AG10803 (cell line): ENCODE measurements around the gene HTT.

Source experiments
- DNase-seq: peaks from one replicate; pipeline ENCODE4 v3.0.0; 2010; ENCODE audit warnings: low read depth
- H3K4me3 ChIP-seq: 2 replicates; pipeline ENCODE4 v1.5.1; 2011; ENCODE audit warnings: mild to moderate bottlenecking, low read length, control low read depth
- TF ChIP-seq, protein P1 (sequence below): conservative IDR thresholded peaks from 2 replicates; pipeline ENCODE4 v1.5.1; 2011; ENCODE audit warnings: mild to moderate bottlenecking, low read length, control low read depth, inconsistent platforms

Gene HTT

DNA sequence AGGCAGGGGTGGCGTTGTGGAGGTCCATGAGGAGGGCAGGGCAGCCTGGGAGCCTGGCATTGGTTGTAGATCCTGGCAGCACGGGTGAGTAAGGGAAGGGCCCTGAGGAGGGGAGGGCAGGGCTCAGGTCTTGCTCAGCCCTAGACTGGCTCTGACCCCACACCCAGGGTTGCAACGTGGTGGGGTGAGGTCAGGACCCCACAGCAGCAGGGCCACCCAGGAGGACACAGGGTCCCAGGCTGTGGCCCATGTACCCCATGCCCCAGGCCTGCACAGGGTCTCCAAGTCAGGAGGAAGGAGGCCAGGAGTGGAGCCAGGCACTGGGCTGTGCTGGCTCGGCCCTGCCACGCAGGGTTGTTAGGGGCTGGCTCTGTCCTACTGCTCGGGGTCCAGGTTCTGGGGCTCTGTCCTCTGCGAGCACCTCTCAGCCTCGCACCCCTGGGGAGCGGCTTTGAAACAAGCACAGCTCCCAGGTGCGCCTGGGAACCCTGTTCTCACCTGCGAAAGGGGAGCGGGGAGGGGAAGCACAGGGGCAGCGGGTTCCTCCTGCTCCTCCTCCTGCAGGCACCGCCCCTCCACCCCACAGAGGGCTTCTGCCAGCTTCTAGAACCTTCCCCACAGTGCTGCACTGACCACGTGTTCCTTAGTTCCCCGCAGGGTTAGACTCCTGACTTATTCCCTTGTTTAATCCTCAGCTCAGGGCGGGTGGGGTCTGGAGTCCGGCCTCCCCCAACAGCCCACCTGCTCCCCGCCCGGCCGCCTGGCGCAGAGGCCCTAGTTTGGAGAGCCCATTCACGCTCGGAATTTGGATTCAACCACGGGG is 194.8 kb downstream of the HTT start:
- no peak for DNase-seq

DNA sequence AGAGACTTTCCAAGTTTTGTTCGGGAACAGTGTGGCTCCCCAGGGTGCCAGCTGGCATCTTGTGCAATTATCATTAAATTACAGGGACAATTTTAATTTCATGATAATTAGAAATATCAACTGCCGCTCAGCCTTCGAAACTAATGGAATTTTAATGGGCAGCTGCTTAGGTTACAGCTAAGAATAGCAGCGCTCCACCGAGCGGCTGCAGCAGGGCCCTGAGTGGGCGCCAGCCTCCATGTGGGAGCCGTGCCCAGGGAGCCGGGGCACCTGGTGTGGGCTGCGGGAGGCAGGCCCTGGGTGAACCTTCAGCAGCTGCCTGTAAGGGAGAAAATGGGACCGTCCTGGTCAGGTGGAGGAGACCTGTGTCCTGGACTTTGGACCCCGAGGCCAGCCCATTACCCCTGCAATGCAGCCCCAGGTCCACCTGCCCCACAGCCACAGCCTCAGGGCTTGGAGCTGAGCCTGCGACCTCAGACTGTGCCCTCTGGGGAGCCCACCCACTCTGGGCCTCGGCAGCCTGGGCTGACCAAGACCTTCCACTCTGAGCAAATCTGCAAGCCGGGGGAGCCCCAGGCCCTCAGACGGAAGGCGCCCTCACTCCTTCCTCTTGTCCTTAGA is 195.6 kb downstream of the HTT start:
- no peak overlapping the region for H3K4me3 ChIP-seq
- TF ChIP-seq, protein P1, sequence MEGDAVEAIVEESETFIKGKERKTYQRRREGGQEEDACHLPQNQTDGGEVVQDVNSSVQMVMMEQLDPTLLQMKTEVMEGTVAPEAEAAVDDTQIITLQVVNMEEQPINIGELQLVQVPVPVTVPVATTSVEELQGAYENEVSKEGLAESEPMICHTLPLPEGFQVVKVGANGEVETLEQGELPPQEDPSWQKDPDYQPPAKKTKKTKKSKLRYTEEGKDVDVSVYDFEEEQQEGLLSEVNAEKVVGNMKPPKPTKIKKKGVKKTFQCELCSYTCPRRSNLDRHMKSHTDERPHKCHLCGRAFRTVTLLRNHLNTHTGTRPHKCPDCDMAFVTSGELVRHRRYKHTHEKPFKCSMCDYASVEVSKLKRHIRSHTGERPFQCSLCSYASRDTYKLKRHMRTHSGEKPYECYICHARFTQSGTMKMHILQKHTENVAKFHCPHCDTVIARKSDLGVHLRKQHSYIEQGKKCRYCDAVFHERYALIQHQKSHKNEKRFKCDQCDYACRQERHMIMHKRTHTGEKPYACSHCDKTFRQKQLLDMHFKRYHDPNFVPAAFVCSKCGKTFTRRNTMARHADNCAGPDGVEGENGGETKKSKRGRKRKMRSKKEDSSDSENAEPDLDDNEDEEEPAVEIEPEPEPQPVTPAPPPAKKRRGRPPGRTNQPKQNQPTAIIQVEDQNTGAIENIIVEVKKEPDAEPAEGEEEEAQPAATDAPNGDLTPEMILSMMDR = no peak
- no peak for DNase-seq

More for the DNA sequence above, 194.8 kb downstream of the HTT start:
- TF ChIP-seq, protein P1 = no peak
- H3K4me3 ChIP-seq = no peak overlapping the region

DNA sequence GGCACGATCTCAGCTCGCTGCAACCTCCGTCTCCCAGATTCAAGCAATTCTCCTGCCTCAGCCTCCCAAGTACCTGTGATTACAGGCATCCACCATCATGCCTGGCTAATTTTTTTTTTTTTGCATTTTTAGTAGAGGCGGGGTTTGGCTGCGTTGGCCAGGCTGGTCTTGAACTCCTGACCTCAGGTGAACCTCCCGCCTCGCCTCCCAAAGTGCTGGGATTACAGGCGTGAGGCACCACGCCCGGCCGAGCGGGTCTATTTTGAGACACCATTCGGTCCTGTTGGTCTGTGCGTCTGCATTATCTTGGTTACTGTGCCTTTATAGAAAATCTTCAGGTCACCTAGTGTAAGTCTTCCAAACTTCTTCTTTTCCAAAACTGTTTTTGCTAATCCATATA is 196.7 kb downstream of the HTT start:
- TF ChIP-seq, protein P1 = no peak
- no peak for DNase-seq
- H3K4me3 ChIP-seq = no peak overlapping the region

DNA sequence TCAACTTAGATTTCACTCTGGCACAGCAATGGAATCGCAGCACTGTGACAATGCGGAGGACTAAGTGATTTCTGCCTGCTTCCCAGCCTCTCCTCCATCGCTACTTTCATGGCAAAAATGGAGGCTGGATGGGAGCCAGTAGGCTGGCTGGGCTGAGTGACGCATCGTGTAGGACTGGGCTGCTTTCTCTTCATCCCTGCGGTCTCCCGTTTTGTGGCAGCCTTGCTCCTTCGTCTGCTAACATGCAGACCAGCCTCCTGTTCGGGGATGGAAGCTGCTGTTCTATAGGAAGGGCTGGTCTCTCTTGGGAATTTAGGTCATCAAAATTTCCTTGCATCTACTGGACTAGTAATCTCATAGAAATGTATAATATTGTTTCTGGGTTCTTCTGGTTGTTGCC is 202.5 kb downstream of the HTT start:
- TF ChIP-seq, protein P1 = no peak
- H3K4me3 ChIP-seq = no peak overlapping the region
- DNase-seq = peak; percentile 44

DNA sequence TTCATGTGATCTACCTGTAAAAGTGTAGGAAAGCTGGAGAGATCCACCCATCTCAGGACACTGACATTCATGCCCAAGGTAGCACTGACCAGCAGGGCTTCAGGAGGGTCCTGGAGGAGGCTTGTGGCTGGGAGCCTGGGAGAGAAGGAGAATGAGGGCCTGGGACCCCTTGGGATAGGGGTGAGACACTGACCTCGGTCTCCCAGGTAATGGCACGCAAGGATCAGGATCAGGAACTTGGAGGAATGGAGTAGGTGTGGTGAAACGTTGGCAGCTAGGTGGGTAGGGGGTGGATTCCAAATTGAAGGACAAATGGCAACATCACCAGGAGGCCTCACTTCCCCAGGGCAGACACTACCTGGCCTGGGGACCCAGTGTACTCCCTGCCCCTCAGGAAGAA is 206.0 kb downstream of the HTT start:
- TF ChIP-seq, protein P1 = no peak
- H3K4me3 ChIP-seq = no peak overlapping the region
- DNase-seq = no peak

DNA sequence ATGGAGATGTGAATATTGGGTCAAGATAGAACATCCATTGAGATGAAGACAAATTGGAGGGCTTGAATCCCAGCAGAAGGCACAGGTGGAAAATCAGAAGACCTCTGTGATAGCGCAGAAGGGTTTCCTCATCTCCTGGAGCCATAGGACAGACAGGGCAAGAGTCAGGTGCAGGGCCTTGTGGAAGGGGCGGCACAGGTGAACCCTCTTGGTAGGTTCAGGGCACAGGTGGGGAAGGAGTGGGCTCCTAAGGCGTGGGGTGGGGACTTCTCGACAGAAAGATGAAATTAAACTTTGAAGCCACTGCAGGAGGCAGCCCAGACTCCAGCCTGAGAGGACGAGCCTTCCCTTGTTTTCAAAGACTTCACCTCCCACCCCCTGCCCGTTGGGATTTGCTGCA is 209.0 kb downstream of the HTT start:
- DNase-seq = no peak
- no peak overlapping the region for H3K4me3 ChIP-seq
- TF ChIP-seq, protein P1 = no peak

DNA sequence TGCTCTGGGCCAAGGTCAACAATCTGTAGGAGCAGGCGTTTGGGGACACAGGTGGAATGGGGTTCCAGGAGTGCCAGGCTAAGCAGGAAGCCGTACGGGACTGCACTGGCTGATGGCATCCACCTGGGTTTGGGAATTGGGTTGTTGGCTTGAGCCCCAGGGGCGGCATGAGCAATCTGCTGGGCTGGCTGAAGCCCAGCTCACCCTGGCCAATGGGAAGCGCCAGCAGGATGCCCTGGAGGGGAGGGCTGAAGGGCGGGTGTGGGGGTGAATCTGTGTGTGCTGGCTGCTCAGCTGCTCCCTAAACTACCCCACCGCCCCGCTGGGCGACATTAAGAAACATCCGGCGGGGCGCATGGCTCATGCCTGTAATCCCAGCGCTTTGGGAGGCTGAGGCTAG is 209.4 kb downstream of the HTT start:
- TF ChIP-seq, protein P1 = no peak
- no peak overlapping the region for H3K4me3 ChIP-seq
- no peak for DNase-seq
